K562 (cell line): Measurements from ENCODE around the gene SCAPER. TPM values are rescaled to one million over a fixed set of nuclear protein-coding genes. Genes with fewer than 3 reads are reported as not detected.

Experiments used
- ATAC-seq: fragments of 200-7000 bp; cut with Tn5 transposase; 3 replicates; pipeline ENCODE4 v1.9.1; 2020; ENCODE audit warnings: moderate library complexity
- BruUV-seq: library from RNA; stranded (reverse); fragments of 400-500 nt; replicated peaks from 2 replicates; lab custom pipeline; 2021; lab: Mats Ljungman, UMichigan
- CTCF ChIA-PET: fragments of 300-600 bp; formaldehyde crosslinking; extraction: SDS; loops from one replicate; lab custom pipeline; 2021; ENCODE audit warnings: low intra/inter-chr PET ratio; lab: Yijun Ruan, JAX
- POLR2A ChIA-PET: fragments of 300-600, 350-650 bp; sonication (Branson Sonifier 250); formaldehyde crosslinking; extraction: SDS; loops from one replicate; lab custom pipeline; 2021; ENCODE audit warnings: antibody characterized with exemption, inconsistent platforms; lab: Yijun Ruan, JAX
- DNase-seq, 4 experiments: peaks; one replicate each; pipeline versions ENCODE4 v3.0.0 to v3.0.0-alpha.2; 2011 to 2018; ENCODE audit warnings: low spot score in 3 of 4, mixed read lengths in 3 of 4; ENCODE audit errors: extremely low read depth in 1 of 4
- FAIRE-seq: peaks from 2 replicates; lab custom pipeline; 2011; peaks lifted over from hg19 to GRCh38; lab: Jason Lieb, UNC
- H2AFZ ChIP-seq: 2 replicates; pipeline ENCODE4 v1.6.0; 2011; ENCODE audit warnings: low read depth, low read length, control low read depth, inconsistent platforms
- H3K27ac ChIP-seq: fragments of 200-600 bp; 3 replicates; pipeline ENCODE4 v1.8.0; 2011; ENCODE audit warnings: low read depth, mild to moderate bottlenecking, control low read depth, inconsistent platforms, low read length, moderate library complexity, mixed read lengths; ENCODE audit errors: extremely low read depth
- H3K27me3 ChIP-seq, 2 experiments: fragments of 300-600 bp in 1 of 2; 2 replicates in 1 of 2; 3 replicates in 1 of 2; pipeline versions ENCODE4 v1.6.0 to v1.8.0; 2011; ENCODE audit warnings: inconsistent platforms in 2 of 2, low read length in 2 of 2, mild to moderate bottlenecking in 1 of 2, mixed read lengths in 1 of 2, moderate library complexity in 1 of 2; ENCODE audit not compliant: control insufficient read depth in 2 of 2, insufficient read depth in 2 of 2
- H3K36me3 ChIP-seq: fragments of 300-600 bp; 3 replicates; pipeline ENCODE4 v1.8.0; 2011; ENCODE audit warnings: mild to moderate bottlenecking, low read length, inconsistent platforms; ENCODE audit not compliant: control insufficient read depth, insufficient read depth
- H3K4me1 ChIP-seq, 2 experiments: fragments of 200-600 bp in 1 of 2; replicated peaks in 1 of 2; 2 replicates in 1 of 2; 3 replicates in 1 of 2; pipeline versions ENCODE4 v1.5.1 to v1.8.0; 2011; ENCODE audit warnings: inconsistent platforms in 2 of 2, low read length in 2 of 2, mild to moderate bottlenecking in 1 of 2, mixed read lengths in 1 of 2, moderate library complexity in 1 of 2; ENCODE audit not compliant: control insufficient read depth in 2 of 2, insufficient read depth in 2 of 2
- H3K4me2 ChIP-seq: 2 replicates; pipeline ENCODE4 v1.6.1; 2011; ENCODE audit warnings: low read length, control low read depth, inconsistent platforms, mixed read lengths; ENCODE audit not compliant: insufficient read depth
- H3K4me3 ChIP-seq: fragments of 200-600 bp; sonication (generic), shearing (Covaris generic); 2 replicates; pipeline ENCODE4 v1.5.1; 2016; ENCODE audit warnings: control low read depth, inconsistent platforms
- H3K79me2 ChIP-seq: fragments of 200-600 bp; 3 replicates; pipeline ENCODE4 v1.8.0; 2011; ENCODE audit warnings: low read length, inconsistent platforms; ENCODE audit not compliant: control insufficient read depth, insufficient read depth
- H3K9ac ChIP-seq, 2 experiments: 2 replicates each; pipeline versions ENCODE4 v1.6.0 to v1.6.1; 2011; ENCODE audit warnings: low read depth in 2 of 2, low read length in 2 of 2, control low read depth in 1 of 2, inconsistent platforms in 1 of 2, mild to moderate bottlenecking in 1 of 2, mixed read lengths in 1 of 2; ENCODE audit not compliant: insufficient read depth in 1 of 2
- H3K9me1 ChIP-seq: one replicate; pipeline ENCODE4 v1.6.0; 2011; ENCODE audit warnings: inconsistent platforms, mild to moderate bottlenecking, low read length, moderate library complexity; ENCODE audit not compliant: control insufficient read depth, insufficient read depth
- H3K9me3 ChIP-seq: replicated peaks from 2 replicates; pipeline ENCODE4 v1.5.1; 2011; ENCODE audit warnings: low read depth, low read length, inconsistent platforms; ENCODE audit not compliant: control insufficient read depth, insufficient read depth
- H4K20me1 ChIP-seq: replicated peaks from 2 replicates; pipeline ENCODE4 v1.6.1; 2011; ENCODE audit warnings: low read length, inconsistent platforms, mixed read lengths; ENCODE audit not compliant: control insufficient read depth, insufficient read depth
- ATF1 ChIP-seq, 2 experiments: fragments of 450-650 bp in 1 of 2; IDR thresholded peaks; 2 replicates each; pipeline ENCODE4 v1.6.1; 2016; ENCODE audit warnings: missing compliant biosample characterization in 1 of 2, missing genetic modification characterization in 1 of 2
- CBFB ChIP-seq: sonication (generic); formaldehyde crosslinking; IDR thresholded peaks from 2 replicates; pipeline ENCODE4 v1.4.0; 2020; ENCODE audit warnings: mild to moderate bottlenecking, missing genetic modification reagents
- KHSRP ChIP-seq: fragments of 450-650 bp; IDR thresholded peaks from 2 replicates; pipeline ENCODE4 v1.6.1; 2017
- MTA1 ChIP-seq: fragments of 450-650 bp; IDR thresholded peaks from 2 replicates; pipeline ENCODE4 v1.6.1; 2017; ENCODE audit warnings: borderline replicate concordance
- MYC ChIP-seq, 2 experiments: fragments of 250-450 bp in 1 of 2; sonication (Bioruptor Pico) in 1 of 2; IDR thresholded peaks; 2 replicates each; pipeline versions ENCODE4 v1.5.1 to v1.6.1; 2012 to 2021; ENCODE audit warnings: low read depth in 2 of 2, borderline replicate concordance in 1 of 2, improper control_type of control experiment in 1 of 2, low read length in 1 of 2, mild to moderate bottlenecking in 1 of 2, moderate library complexity in 1 of 2
- RAD51 ChIP-seq: fragments of 450-650 bp; IDR thresholded peaks from 2 replicates; pipeline ENCODE4 v1.7.1; 2016; ENCODE audit warnings: low read depth, mild to moderate bottlenecking, borderline replicate concordance
- SMAD3 ChIP-seq: fragments of 450-650 bp; formaldehyde crosslinking; conservative IDR thresholded peaks from 2 replicates; pipeline ENCODE4 v1.4.0; 2020; ENCODE audit warnings: mild to moderate bottlenecking
- ZNF274 ChIP-seq: IDR thresholded peaks from 2 replicates; pipeline ENCODE4 v1.6.1; 2011; ENCODE audit warnings: low read depth, mild to moderate bottlenecking, low read length, moderate library complexity, borderline replicate concordance
- WGBS: fragments of 100-300 bp; shearing (Covaris generic); methylation state at CpG from one replicate; pipeline ENCODE4 v1.1.6; 2016; ENCODE audit warnings: low coverage, mixed read lengths; ENCODE audit not compliant: insufficient coverage; ENCODE audit errors: missing lambda C conversion rate; 5-methylcytosine and 5-hydroxymethylcytosine counted together
- in situ Hi-C: fragments of 300-500 bp; cut with MboI; formaldehyde crosslinking; loops from 4 replicates; pipeline ENCODE4 v1.15.0; 2018; ENCODE audit warnings: inconsistent platforms, mixed read lengths
- intact Hi-C: fragments of 100-400 bp; cut with micrococcal nuclease; formaldehyde crosslinking; loops from 2 replicates; pipeline ENCODE4 v1.14.2; 2022
- polyA plus RNA-seq, 8 experiments: library from polyadenylated mRNA; depleted of rRNA in 4 of 8; stranded (reverse) in 5 of 8; unstranded in 3 of 8; fragments of >200 nt; fragmentation: Nextera tagmentation in 2 of 8; fragmentation: Illumina TruSeq in 1 of 8; extraction: Ambion mirVana in 2 of 8; extraction: Trizol in 1 of 8; gene quantifications; 2 replicates each; pipeline versions ENCODE4 v1.2.1 to v1.2.3, GENCODE V29; 2011 to 2014; ENCODE audit warnings: inconsistent platforms in 1 of 8, missing spikeins in 1 of 8
- total RNA-seq, 7 experiments: library from RNA; depleted of rRNA in 6 of 7; stranded (reverse); fragments of >200 nt in 6 of 7; fragmentation: Illumina TruSeq in 2 of 7; extraction: Trizol in 2 of 7; gene quantifications; 2 replicates each; pipeline versions ENCODE4 v1.2.1 to v1.2.3, GENCODE V29; 2011 to 2021; ENCODE audit warnings: low replicate concordance in 1 of 7
- TF ChIP-seq, protein P1 (sequence below): IDR thresholded peaks from 2 replicates; pipeline ENCODE4 v1.6.1; 2011; ENCODE audit warnings: borderline replicate concordance, low read depth, mild to moderate bottlenecking, moderate library complexity, low read length; ENCODE audit not compliant: insufficient read depth, poor library complexity, severe bottlenecking
- TF ChIP-seq, protein P2 (sequence below): fragments of 250-450 bp; sonication (Bioruptor Pico); IDR thresholded peaks from 2 replicates; pipeline ENCODE4 v1.5.0; 2021; ENCODE audit warnings: mild to moderate bottlenecking, moderate library complexity

SCAPER gene
- total and polyA plus RNA-seq, 9 of the 15 experiments (the other 6 are each of a cell fraction or from before 2014, with no cell fraction given): 1.3 to 5.7 (median 3.2) TPM

DNA sequence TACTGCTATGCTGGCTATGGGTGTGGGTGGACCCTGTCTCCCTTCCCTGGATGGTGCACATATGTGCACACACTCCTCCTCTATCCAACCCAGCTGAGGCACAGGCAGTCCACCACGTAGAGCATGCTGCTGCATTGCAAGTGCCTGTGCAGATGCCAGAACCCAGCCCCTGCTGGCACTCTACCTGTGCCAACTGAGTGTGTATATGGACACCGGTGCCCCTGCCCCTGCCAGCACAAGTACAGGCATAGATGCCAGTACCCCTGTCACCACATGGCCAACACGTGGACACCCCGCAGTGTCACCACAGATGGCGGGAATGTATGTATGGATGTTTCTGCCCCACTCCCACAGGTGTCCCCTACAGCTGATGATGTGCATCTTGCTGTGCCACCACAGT is 352.0 kb downstream of the SCAPER start:
- no peaks in the 10 kb centered on the region for H3K27me3 ChIP-seq
- H4K20me1 ChIP-seq: no peaks in the 10 kb centered on the region
- no TSS peak for BruUV-seq
- H3K9me3 ChIP-seq: no peaks in the 10 kb centered on the region
- H3K9ac ChIP-seq: no peak overlapping the region
- no peaks in the 10 kb centered on the region for H3K4me1 ChIP-seq
- no peak for ATAC-seq
- in situ Hi-C loops: no loop called here
- intact Hi-C loops: no loop called here
- WGBS: 0% methylated on average over 5 of the region's 5 CpGs
- no peak overlapping the region for H2AFZ ChIP-seq
- H3K9me1 ChIP-seq: no peaks in the 10 kb centered on the region
- no peak overlapping the region for H3K4me3 ChIP-seq
- H3K27ac ChIP-seq: no peak overlapping the region
- FAIRE-seq: no peak
- POLR2A ChIA-PET: no interaction called here
- no peak overlapping the region for H3K4me2 ChIP-seq
- no peaks in the 10 kb centered on the region for H3K79me2 ChIP-seq
- CTCF ChIA-PET: no interaction called here
- DNase-seq: no peak
- H3K36me3 ChIP-seq: no peaks in the 10 kb centered on the region
- TF ChIP-seq MYC (IDR thresholded peaks at IDR 0.05; ENCODE audit: low read depth, low read length) (no peak), MYC (CRISPR knock-in tag; IDR thresholded peaks at IDR 0.05; ENCODE audit: borderline replicate concordance, low read depth) (no peak), ATF1 (CRISPR knock-in tag; IDR thresholded peaks at IDR 0.05) (no peak), ATF1 (tag; IDR thresholded peaks at IDR 0.05) (no peak), MTA1 (no peak), SMAD3 (CRISPR knock-in tag) (no peak), CBFB (CRISPR knock-in tag) (no peak), RAD51 (no peak), ZNF274 (no peak), KHSRP (no peak)
- TF ChIP-seq, protein P1, sequence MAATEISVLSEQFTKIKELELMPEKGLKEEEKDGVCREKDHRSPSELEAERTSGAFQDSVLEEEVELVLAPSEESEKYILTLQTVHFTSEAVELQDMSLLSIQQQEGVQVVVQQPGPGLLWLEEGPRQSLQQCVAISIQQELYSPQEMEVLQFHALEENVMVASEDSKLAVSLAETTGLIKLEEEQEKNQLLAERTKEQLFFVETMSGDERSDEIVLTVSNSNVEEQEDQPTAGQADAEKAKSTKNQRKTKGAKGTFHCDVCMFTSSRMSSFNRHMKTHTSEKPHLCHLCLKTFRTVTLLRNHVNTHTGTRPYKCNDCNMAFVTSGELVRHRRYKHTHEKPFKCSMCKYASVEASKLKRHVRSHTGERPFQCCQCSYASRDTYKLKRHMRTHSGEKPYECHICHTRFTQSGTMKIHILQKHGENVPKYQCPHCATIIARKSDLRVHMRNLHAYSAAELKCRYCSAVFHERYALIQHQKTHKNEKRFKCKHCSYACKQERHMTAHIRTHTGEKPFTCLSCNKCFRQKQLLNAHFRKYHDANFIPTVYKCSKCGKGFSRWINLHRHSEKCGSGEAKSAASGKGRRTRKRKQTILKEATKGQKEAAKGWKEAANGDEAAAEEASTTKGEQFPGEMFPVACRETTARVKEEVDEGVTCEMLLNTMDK: no peak
- TF ChIP-seq, protein P2, sequence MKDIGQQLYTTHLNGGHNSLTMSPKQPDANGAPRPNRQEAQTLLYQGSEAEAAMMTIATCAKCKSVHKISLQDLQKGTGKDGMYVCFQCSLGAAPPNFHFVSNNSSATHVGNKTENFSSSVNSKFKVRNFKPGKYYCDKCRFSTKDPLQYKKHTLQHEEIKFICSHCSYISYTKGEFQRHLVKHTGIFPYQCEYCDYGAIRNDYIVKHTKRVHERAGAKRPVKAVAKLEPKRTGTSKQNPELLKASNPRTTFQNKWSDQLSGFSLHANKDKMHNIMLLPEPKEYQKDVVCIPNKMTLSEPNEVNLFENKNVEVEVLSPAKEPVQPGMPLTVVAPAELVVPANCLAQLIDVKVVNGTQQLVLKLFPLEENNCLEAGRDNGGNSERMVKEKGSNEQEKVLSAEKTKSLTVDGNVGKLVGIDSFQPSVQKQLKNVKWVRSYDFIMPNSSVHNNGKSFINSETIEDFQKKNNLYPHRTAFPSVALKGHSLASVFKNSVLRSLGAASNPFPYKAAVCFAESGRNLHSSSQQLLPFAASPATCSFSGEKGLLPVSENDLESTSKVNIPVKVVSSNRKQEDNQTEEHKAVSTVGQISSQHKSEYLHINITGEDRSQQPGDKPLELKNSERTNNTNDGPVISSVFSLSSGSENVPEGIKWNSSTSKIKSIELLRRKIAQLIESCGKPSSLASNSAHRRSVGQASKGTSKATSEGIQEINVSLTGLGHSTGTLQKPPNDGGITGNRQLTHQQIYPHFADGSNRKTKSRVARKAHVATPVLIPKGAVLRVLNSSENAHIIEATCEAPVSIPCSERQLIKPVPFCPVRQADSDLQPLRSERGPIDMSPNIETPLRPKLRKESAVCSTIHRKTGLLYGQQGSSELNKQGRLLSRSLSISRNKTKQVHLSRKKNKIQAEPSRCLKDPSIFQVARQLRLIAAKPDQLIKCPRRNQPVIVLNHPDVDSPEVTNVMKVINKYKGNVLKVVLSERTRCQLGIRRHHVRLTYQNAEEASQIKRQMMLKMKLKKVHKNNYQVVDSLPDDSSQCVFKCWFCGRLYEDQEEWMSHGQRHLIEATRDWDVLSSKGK: no peak
